Natural killer cell (primary cell): ENCODE results near the gene AOC1. TPM values are rescaled to one million over a fixed set of nuclear protein-coding genes. Genes with fewer than 3 reads are reported as not detected.

Experiments used
- ATAC-seq, 3 donors: fragments of 150-1000 bp in 2 of 3; fragments of 200-7000 bp in 1 of 3; cut with Tn5 transposase; 1 replicate in 1 of 3; 2 replicates in 2 of 3; pipeline ENCODE4 v1.10.0; 2021; ENCODE audit warnings: mild to moderate bottlenecking in 2 of 3, moderate library complexity in 2 of 3
- DNase-seq, 2 donors: peaks; one replicate each; pipeline versions ENCODE4 v3.0.0 to v3.0.0-alpha.2; 2013 to 2021; ENCODE audit warnings: mixed read lengths in 1 of 2
- H3K27ac ChIP-seq: one replicate; pipeline ENCODE4 v1.5.1; 2013; ENCODE audit warnings: mild to moderate bottlenecking, low read length
- H3K27me3 ChIP-seq: one replicate; pipeline ENCODE4 v1.6.1; 2013; ENCODE audit warnings: low read length; ENCODE audit not compliant: control insufficient read depth, insufficient read depth
- H3K36me3 ChIP-seq: one replicate; pipeline ENCODE4 v1.6.1; 2013; ENCODE audit warnings: low read length; ENCODE audit not compliant: control insufficient read depth, insufficient read depth
- H3K4me1 ChIP-seq: one replicate; pipeline ENCODE4 v1.6.1; 2013; ENCODE audit warnings: low read length; ENCODE audit not compliant: control insufficient read depth, insufficient read depth
- H3K4me3 ChIP-seq: one replicate; pipeline ENCODE4 v1.5.1; 2013; ENCODE audit warnings: low read length
- H3K9me3 ChIP-seq: one replicate; pipeline ENCODE4 v1.6.1; 2013; ENCODE audit warnings: low read length; ENCODE audit not compliant: control insufficient read depth, insufficient read depth
- H3K27ac Mint-ChIP-seq, 2 donors: one replicate each; pipeline ENCODE4 v1.8.0; 2022; ENCODE audit warnings: mild to moderate bottlenecking in 2 of 2, mixed read lengths in 2 of 2, moderate library complexity in 1 of 2
- H3K27me3 Mint-ChIP-seq, 2 donors: one replicate each; pipeline ENCODE4 v1.8.0; 2022; ENCODE audit warnings: low read depth in 2 of 2, mixed read lengths in 2 of 2
- H3K36me3 Mint-ChIP-seq: one replicate; pipeline ENCODE4 v1.8.0; 2022; ENCODE audit warnings: mixed read lengths
- H3K4me1 Mint-ChIP-seq, 2 donors: one replicate each; pipeline ENCODE4 v1.8.0; 2022; ENCODE audit warnings: mixed read lengths in 2 of 2
- H3K4me3 Mint-ChIP-seq: one replicate; pipeline ENCODE4 v1.8.0; 2022; ENCODE audit warnings: mild to moderate bottlenecking, moderate library complexity, mixed read lengths
- H3K9me3 Mint-ChIP-seq, 2 donors: one replicate each; pipeline ENCODE4 v1.8.0; 2022; ENCODE audit warnings: mixed read lengths in 2 of 2
- CTCF ChIP-seq: fragments of 200-600 bp; IDR thresholded peaks from one replicate; pipeline ENCODE4 v1.8.0; 2022; ENCODE audit warnings: antibody characterized with exemption
- WGBS: methylation state at CpG from one replicate; pipeline ENCODE4 v1.1.7; 2013; ENCODE audit warnings: missing lambda C conversion rate; ENCODE audit not compliant: insufficient coverage; 5-methylcytosine and 5-hydroxymethylcytosine counted together
- intact Hi-C: fragments of 100-400 bp; cut with micrococcal nuclease; formaldehyde crosslinking; loops from one replicate; pipeline ENCODE4 v1.14.2; 2022
- total RNA-seq, 4 donors: library from RNA; stranded (reverse); fragments of 120-200 nt in 1 of 4; gene quantifications; one replicate each; pipeline versions ENCODE4 v1.2.3 to v1.2.4, GENCODE V29; 2013 to 2022

AOC1 gene
- total RNA-seq, 3 donors from 2014 or later (not counting 1 experiment from before 2014, with no cell fraction given), result not detected

- WGBS, result 81% methylated on average over 2 of the region's 2 CpGs
- ATAC-seq (no peak), DNase-seq (no peak)
- Histone ChIP-seq H3K27ac (no peak overlapping the region), H3K4me3 (no peak overlapping the region), H3K9me3 (no peaks in the 10 kb centered on the region), H3K27me3 (peaks cover 9% of the 10 kb centered on the region), H3K4me1 (no peaks in the 10 kb centered on the region), H3K36me3 (no peaks in the 10 kb centered on the region)
- no peak for TF ChIP-seq CTCF
- Mint-ChIP-seq H3K27me3 (peaks cover 34 to 77% of the 10 kb centered on the region in 2 donors), H3K9me3 (no peaks in the 10 kb centered on the region), H3K4me1 (no peaks in the 10 kb centered on the region), H3K27ac (no peak overlapping the region), H3K4me3 (no peak overlapping the region), H3K36me3 (no peaks in the 10 kb centered on the region)
- intact Hi-C loops, result no loop called here
Measured at GRCh38 chr7:150869467-150869866, 17.1 kb downstream of the AOC1 start.

- Histone ChIP-seq H3K27ac (no peak overlapping the region), H3K27me3 (peaks cover 9% of the 10 kb centered on the region), H3K4me3 (no peak overlapping the region), H3K9me3 (no peaks in the 10 kb centered on the region), H3K4me1 (peaks cover 5% of the 10 kb centered on the region), H3K36me3 (no peaks in the 10 kb centered on the region)
- no peak for ATAC-seq
- no peak overlapping the region for H3K27ac Mint-ChIP-seq
- TF ChIP-seq CTCF, result no peak
- H3K9me3 Mint-ChIP-seq, result no peaks in the 10 kb centered on the region
- no peaks in the 10 kb centered on the region for H3K36me3 Mint-ChIP-seq
- H3K4me3 Mint-ChIP-seq, result no peak overlapping the region
- H3K27me3 Mint-ChIP-seq, result peaks cover 34 to 70% of the 10 kb centered on the region in 2 donors
- DNase-seq, result no peak
- intact Hi-C loops, result no loop called here
- peaks cover 0 to 5% of the 10 kb centered on the region in 2 donors for H3K4me1 Mint-ChIP-seq
Measured at GRCh38 chr7:150871601-150872000, 19.3 kb downstream of the AOC1 start.

GRCh38 chr7:150874401-150875198 lies 22.3 kb downstream of the AOC1 start:
- WGBS, result 73% methylated on average over 7 of the region's 8 CpGs
- peaks cover 9% of the 10 kb centered on the region for H3K27me3 ChIP-seq
- no peak for TF ChIP-seq CTCF
- no peaks in the 10 kb centered on the region for H3K9me3 ChIP-seq
- no peaks in the 10 kb centered on the region for H3K36me3 ChIP-seq
- Mint-ChIP-seq H3K27me3 (peaks cover 18 to 44% of the 10 kb centered on the region in 2 donors), H3K4me1 (peaks cover 0 to 11% of the 10 kb centered on the region in 2 donors), H3K9me3 (no peaks in the 10 kb centered on the region), H3K4me3 (no peak overlapping the region), H3K27ac (no peak overlapping the region), H3K36me3 (peaks cover 3% of the 10 kb centered on the region)
- H3K27ac ChIP-seq, result no peak overlapping the region
- DNase-seq, result no peak
- ATAC-seq, result no peak
- intact Hi-C loops, result no loop called here
- H3K4me3 ChIP-seq, result no peak overlapping the region
- peaks cover 9% of the 10 kb centered on the region for H3K4me1 ChIP-seq

GRCh38 chr7:150875791-150876190 lies 23.5 kb downstream of the AOC1 start:
- Mint-ChIP-seq H3K4me3 (no peak overlapping the region), H3K27ac (no peak overlapping the region), H3K27me3 (peaks cover 24 to 48% of the 10 kb centered on the region in 2 donors), H3K9me3 (peaks cover 5 to 10% of the 10 kb centered on the region in 2 donors), H3K4me1 (peaks cover 0 to 11% of the 10 kb centered on the region in 2 donors), H3K36me3 (peaks cover 15% of the 10 kb centered on the region)
- intact Hi-C loops, result no loop called here
- no peak for TF ChIP-seq CTCF
- Histone ChIP-seq H3K27ac (no peak overlapping the region), H3K4me1 (peaks cover 9% of the 10 kb centered on the region), H3K9me3 (no peaks in the 10 kb centered on the region), H3K4me3 (no peak overlapping the region), H3K27me3 (peaks cover 9% of the 10 kb centered on the region), H3K36me3 (no peaks in the 10 kb centered on the region)
- 83% methylated on average over 4 of the region's 4 CpGs for WGBS
- DNase-seq, result no peak
- no peak for ATAC-seq
